Islet of Langerhans (tissue), 1 donor: Measurements from ENCODE around the gene DNASE1L2.

ENCODE experiments used
- FAIRE-seq: peaks from one replicate; lab custom pipeline; 2011; peaks lifted over from hg19 to GRCh38; lab: Jason Lieb, UNC

Gene DNASE1L2

GRCh38 chr16:2204416-2205103 is 31.7 kb upstream of the DNASE1L2 start:
- FAIRE-seq = no peak

- FAIRE-seq = no peak
Measured at GRCh38 chr16:2205104-2205966, 30.9 kb upstream of the DNASE1L2 start, which contains the start of gene MLST8. Gene MLST8 (plus strand): TSS chr16:2205454. CDS start chr16:2206086, 632 bp downstream.

GRCh38 chr16:2205967-2206313 is 30.3 kb upstream of the DNASE1L2 start:
- FAIRE-seq = no peak

- FAIRE-seq = no peak
Measured at GRCh38 chr16:2206420-2206779, 29.8 kb upstream of the DNASE1L2 start.

- FAIRE-seq = no peak
Measured at GRCh38 chr16:2206780-2207433, 29.3 kb upstream of the DNASE1L2 start.

GRCh38 chr16:2207872-2208271 is 28.4 kb upstream of the DNASE1L2 start:
- FAIRE-seq = no peak

GRCh38 chr16:2208308-2208707 is 27.9 kb upstream of the DNASE1L2 start:
- FAIRE-seq = no peak

GRCh38 chr16:2208772-2209171 is 27.5 kb upstream of the DNASE1L2 start:
- no peak for FAIRE-seq

GRCh38 chr16:2209258-2210008 is 26.8 kb upstream of the DNASE1L2 start:
- no peak for FAIRE-seq

GRCh38 chr16:2210009-2210332 is 26.3 kb upstream of the DNASE1L2 start:
- no peak for FAIRE-seq

GRCh38 chr16:2210386-2211365 is 25.6 kb upstream of the DNASE1L2 start, which contains the start of gene BRICD5:
Gene BRICD5 (minus strand): TSS chr16:2210863. CDS start chr16:2210833, 30 bp downstream.
- FAIRE-seq = no peak

- no peak for FAIRE-seq
Measured at GRCh38 chr16:2211923-2212347, 24.3 kb upstream of the DNASE1L2 start.

- FAIRE-seq = no peak
Measured at GRCh38 chr16:2212362-2213324, 23.6 kb upstream of the DNASE1L2 start.

GRCh38 chr16:2213817-2214718 is 22.2 kb upstream of the DNASE1L2 start:
- no peak for FAIRE-seq

GRCh38 chr16:2214719-2214968 is 21.6 kb upstream of the DNASE1L2 start, which contains the start of gene PGP:
Gene PGP (minus strand): TSS chr16:2214840. CDS start chr16:2214777, 63 bp downstream.
- FAIRE-seq = no peak

GRCh38 chr16:2216330-2216729 is 19.9 kb upstream of the DNASE1L2 start:
- no peak for FAIRE-seq

GRCh38 chr16:2223221-2223941 is 12.9 kb upstream of the DNASE1L2 start, which contains the start of gene E4F1:
Gene E4F1 (plus strand): TSS chr16:2223591. CDS start chr16:2223614, 23 bp downstream.
- no peak for FAIRE-seq

GRCh38 chr16:2223942-2224486 is 12.2 kb upstream of the DNASE1L2 start:
- FAIRE-seq = no peak
